ENCODE measurements around the gene BEGAIN.

BEGAIN gene

DNA sequence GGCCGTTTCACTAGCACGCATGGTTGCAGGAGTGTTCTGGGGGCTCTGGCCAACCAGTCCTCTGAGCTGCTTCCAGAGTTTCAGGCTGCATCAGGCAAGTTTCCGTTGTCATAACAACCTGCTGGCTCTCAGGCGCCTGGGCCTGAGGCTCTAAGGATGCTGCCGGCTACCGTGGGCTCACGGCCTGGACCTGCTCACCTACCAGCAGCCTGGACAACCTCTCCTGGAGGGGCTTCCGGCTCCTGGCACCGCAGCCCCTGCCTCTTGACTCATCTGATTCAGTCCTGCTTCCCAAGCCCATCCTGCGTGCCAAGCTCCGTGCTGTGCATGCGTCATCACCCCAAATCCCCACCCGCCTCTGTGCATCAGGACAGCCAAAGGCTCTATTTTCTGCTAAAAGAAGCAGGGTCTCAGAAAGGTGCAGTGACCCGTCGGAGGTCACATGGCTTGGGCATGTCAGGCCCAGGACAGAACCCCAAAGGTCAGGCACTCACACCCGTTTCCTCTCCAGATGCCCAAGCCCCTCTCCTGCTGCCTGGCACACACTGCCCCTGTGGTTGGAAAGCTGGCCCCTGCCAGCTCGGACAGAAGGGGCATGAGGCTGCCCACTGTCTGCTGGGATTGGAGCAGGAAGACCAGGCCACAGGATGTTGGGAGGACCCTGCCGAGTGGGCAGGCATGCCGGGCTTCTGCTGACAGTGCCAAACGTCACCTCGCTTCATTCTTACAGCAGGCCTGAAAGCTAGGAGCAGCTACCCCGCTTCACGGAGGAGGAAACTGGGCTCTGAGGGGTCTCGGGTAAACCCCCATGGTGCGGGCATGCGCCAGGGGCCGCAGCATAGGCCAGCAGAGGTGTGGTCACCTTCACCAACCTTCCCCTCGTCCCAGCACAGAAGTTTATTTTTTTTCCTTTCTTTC is 5.7 kb downstream of the BEGAIN start:
- peak; percentile 5 for DNase-seq

DNA sequence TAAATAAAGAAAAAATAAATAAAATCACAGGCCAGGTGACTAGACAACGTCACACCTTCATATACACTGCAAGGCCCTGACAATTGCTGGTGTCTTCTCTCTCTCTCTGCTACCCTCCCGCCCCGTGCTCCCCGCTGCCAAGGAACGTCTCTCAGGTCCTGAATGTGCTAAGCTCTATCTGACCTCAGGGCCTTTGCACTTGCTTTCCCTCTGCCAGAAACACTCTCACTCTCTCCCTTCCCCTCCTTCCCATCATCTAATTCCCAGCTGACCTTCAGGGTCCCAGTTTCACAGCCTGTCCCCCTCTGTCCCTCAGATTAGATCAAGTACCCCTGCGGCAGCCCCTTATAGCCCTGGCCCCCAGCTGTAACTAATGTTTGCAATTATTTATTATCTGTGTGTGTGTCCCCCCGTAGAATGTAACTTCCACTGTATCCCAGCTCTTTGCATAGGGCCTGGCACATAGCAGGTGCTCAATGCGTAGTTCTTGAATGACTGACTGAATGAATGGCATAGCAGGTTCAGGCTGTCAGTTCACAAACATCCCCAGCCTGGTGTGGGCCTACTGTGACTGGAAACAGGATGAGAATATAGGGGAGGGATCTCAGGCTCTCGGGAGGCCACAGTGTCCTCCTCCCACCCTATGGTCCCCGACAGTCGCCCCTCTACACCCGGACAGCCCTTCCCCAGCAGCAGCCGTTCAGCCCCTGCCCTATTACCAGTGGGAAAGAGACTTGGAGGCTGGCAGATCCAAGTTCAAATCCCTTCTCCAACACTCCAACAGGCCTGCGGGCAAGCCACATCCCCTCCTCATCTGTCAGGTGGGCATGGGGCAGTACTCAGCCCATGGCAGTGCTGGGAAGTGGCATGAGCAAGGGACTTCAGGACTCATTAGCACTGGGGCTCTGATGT is 6.6 kb downstream of the BEGAIN start:
- peak; percentile 1 for DNase-seq

DNA sequence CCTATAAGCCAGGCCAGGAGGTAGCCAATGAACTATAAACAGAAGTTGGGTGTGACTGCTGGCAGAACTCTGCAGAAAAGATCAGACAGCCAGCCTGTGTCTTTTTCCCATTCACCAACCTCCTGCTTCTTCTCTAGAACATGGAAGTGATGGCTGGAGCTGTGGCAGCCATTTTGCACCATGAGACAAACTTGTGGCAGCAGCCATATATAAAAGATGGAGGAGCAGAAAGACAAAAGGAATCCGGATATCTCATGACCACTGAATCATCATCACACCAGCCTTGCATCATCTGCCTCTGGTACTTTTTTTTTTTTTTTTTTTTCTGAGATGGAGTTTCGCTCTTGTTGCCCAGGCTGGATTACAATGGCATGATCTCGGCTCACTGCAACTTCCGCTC is 8.7 kb downstream of the BEGAIN start:
- DNase-seq = no peak

DNA sequence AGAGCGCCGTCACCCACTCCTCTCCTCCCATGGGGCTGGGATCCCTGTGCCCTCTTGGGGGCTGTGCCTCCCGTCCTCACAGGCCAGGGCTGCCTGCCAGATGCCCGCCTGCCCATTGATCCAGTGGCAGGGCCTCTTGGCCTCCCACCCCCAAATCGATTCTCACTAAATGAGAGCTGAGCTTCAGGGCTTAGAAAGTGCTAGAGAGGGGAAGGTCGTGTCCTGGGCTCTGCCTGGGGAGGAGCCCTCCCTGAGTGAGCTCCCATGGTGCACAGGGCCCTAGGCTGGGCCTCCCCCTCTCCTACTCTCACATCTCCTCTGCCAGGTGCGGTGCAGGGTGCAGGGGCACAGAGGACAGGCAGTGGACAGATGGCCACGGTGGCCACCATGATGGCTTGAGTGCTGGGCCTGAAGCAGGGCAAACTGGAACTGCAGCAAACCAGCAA is 9.2 kb downstream of the BEGAIN start:
- DNase-seq = peak; percentile 3

DNA sequence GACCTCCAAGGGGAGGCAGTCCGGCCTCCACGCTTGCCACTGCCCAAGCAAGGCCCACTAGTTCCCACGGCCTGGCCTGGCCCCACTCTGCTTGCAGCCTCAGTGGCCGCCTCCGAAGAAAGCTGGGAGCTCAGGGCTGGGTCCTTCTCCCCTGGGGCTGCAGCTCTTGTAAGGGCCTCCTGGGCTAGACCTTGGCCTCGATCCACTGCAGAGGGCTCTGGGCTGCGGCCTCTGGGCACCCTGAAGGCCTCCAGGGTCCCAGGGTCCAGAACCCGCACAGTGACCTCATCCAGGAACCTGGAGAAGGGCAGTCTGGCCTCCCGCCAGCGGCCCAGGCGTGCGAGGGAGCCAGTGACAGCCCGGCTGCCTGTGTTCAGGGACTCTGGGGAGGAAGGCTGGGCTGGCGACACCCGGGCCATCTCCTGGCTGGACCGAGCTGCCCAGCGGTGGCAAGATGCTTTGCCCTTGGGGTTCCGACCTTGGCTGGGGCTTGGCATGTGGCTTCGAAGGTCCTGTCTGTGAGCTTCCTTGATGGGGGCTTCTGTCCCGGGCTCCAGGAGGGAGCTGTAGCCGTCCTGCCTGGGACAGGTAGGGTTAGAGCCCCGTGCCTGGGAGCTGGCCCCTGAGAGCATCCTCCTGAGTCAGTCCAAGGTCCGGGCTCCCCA is 9.8 kb downstream of the BEGAIN start:
- DNase-seq = peak; percentile 8

DNA sequence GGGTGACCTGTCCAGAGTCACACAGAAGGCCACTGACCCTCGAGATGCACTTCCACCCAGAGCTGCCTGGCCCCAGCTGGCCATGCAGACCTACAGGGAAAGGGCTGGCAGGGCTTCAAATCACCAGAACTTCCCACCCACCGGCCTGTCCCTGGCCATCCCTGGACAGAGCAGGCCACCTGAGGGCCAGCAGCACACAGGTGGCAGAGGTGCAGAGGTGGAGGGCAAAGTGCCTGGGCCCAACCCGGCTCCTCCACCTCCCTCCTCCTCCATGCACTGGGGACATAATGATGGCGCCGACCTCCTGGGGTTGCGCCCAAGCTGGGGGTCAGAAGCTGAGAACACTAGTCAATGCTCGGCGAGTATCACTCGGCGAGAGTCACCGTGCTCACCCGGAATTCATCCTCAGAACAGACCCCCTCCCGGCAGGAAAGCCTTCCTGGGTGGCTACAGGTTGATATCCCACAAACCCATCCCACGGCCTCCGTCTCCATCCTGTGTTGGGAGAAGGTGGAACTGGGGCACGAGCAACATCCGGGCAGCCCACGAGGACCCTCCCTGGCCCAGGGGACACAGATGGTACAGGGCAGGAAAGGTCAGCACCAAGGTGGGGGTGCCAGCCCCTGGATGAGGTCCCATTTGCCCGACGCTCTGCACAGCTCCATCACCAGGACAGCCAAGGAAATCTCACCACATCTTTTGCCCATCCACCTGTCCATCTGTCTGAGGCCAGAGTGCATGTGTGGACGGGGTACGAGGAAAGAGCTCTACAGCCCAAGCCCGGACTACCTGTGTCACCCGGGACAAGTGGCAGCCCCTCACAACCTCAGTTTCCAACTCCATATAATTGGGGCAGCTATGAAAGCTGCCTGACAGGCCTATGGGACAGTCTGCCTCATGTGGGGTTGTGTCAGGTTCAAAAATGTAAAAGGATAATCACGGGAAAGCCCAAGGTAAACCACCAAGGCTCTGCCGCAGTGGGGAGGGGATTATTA is 10.8 kb downstream of the BEGAIN start:
- no peak for DNase-seq

DNA sequence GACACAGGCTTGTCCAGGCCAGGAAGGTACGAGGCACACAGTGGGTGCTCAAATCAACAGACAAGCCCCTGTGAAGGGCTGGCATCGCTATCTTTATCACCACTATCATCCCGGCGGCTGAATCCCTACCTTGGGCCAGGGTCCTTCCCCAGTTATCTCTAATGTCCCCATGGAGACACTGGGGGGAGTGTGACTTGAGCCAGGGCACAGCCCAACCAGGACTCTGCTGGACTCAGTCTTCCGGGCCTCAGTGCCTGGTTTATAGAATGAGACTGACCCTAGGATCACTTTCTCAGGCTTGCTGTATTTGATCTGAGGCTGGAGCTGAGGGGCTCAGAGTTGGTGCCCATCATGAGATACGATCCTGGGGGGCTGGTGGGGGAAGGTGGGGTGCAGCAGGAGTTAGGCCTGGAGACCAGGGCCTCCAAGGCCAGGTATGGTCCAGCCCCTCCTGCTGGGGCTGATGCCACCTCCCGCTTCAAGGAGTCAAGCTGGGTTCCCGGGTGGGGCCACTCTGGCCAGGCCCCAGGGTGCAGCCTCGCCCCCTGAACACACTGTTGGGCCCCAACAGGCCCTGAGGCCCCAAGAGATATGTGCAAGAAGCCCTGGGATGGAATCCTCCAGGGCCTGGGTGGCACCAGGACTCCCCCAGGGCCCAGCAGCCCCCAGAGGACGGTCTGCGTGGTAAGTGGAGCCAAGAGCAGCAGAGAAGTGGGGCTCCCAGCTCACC is 11.8 kb downstream of the BEGAIN start:
- DNase-seq = no peak

DNA sequence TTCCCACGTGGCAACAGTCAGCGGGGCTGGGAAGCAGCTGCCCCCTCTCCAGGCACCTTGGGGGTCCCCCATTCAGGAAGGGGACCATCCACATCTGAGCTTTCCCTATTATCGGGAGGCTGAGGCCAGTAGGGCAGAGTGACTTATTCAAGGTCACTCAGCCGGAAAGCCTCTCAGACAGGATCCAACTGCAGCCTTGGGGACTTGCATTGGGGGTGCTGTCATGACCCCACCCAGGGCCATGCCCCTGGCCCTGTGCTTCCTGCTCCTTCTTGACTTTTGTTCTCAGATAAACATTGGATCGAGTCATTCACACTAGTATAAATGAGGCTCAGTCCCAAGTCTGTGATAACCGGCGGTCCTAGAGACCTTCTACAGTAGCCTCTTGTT is 12.6 kb downstream of the BEGAIN start:
- no peak for DNase-seq

DNA sequence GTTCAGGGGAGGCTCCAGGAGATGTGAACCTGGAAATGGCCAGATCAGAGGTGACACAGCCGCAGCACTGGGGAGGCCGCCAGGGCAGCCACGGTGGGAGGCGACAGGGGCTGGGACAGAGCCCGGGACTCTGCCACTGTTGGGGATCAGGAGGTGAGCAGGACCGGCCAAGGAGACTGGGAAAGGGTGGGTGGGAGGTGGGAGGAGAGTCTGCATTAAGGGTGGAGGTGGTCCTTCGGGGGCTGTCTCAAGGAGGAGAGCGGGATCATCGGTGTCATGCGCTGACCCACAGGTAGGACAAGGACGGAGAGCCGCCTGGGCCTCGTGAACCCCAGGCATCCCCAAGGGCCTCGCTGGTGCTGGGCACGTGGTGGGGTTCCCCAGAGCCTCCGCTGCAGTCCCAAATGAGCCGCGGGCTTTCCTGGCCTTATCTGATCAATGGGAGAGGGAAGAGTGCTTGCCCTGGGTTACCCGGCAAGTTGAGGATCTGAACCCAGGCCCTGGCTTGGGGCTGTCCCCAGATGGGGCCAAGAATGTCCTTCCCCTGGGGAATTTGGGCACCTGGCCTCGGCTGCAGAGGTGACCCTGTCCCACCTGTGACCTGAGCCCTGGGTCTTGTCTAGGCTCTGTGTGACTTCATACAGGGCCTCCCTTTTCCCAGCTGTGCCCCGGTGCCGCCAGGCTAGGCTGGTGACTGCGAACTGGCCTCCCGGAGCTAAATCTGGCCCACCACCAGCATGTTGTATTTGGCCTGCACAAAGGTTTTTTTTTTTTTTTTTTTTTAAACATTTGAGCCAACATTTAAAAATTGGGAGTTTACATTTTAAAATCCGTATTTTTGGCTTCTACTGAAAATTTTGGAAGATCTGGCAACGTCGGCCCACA is 13.2 kb downstream of the BEGAIN start:
- DNase-seq = no peak

DNA sequence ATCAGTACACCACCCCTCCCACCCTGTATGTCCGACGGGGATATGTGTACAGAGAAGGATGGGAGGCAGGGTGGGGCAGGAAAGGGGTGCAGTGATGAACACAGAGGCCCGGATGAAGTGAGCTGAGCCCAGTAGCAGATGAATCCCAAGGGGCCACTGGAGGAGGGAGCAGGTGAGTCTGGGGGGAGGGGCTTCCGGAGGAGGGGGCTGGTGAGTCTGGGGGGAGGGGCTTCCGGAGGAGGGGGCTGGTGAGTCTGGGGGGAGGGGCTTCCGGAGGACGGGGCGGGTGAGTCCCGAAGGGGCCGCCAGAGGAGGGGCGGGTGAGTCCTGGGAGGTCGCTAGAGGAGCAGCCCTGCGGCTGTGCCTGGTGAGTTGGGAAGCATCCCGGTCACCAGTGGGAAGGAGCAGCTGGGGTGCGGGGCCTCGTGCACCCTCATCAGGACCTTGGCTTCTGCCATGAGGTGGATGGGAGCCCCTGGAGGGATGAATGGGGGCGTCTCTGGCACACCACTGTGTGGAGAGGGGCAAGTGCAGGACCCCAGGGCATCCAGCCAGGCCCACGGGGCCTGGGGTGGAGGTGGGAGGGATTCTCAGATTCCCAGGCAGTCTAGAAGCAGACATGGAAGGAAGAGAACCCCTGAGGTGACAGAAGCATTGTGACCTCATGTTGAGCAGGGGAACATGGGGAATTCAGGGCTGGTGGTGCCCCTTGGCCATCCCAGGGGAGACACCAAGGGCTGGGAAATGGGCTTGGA is 14.0 kb downstream of the BEGAIN start:
- DNase-seq = no peak

DNA sequence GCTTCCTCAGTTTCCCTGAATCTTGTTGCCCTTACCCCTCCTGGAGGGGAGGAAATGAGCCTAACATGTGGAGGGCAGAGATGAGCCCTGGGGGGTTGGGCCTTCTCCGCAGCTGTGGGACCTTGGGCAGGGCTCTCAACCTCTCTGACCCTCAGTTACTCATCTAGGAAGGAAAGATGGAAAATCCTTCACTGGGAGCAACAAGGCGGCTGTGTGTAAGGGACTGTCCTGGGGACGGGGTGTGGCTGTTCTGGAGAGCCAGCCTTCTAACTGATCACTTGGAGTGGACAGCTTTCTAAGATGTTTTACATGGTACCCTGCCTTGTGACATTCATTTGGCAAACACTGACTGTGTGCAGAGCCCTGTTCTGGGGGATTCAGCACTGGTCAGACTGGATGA is 14.7 kb downstream of the BEGAIN start:
- no peak for DNase-seq

DNA sequence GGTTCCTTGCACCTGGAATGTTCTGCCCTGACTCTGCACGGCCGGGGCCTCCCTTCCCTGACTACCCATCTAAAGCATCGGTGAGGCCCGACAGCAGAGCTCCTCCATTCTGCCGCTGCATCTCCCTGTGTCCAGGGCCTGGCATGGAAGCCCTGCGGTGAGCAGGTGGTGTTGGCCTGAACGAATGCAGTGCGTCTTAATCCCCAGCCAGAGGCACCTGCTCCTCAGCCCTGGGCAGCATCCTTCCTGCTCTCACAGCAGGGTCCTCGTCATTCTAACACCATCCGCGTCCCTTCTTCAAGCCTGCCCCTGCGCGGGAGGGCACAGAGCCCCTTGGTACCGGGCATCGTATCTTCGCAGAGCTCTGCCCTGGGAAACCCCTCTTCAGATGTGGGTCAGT is 15.4 kb downstream of the BEGAIN start:
- no peak for DNase-seq

DNA sequence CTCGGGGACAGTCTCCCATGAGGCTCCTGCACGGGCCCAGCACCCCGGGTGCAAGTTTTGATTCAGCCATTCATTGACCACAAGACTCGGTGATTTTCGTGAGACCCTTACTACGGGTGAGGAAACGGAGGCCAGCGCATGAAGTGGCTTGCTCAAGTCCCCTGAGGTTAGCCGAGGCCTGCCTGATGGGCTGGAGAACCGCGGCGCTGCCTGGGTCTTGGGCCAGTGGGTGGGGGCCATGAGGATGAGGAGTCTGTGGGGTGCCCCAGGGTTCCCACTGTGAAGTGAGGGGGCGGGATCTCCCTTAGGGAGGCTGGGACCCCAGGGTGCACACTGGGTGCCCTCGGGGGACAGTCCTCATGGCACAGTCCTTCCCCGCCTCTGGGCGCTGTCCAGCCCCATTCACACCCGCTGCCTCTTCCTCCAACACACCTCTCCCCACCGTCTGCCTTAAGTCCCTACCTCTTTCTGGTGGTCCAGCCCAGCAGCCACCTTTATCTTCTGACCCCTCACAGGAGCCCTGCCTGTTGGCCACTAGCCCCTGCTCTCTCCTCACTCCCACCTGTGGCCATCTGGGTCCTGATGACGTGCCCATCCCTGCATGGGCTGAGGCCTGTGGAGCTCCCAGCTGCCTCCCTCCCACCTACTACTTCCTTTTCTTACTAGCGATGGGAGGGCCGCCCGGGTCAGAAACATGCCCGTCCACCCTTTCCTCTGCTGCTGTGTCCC is 16.3 kb downstream of the BEGAIN start:
- DNase-seq = no peak

DNA sequence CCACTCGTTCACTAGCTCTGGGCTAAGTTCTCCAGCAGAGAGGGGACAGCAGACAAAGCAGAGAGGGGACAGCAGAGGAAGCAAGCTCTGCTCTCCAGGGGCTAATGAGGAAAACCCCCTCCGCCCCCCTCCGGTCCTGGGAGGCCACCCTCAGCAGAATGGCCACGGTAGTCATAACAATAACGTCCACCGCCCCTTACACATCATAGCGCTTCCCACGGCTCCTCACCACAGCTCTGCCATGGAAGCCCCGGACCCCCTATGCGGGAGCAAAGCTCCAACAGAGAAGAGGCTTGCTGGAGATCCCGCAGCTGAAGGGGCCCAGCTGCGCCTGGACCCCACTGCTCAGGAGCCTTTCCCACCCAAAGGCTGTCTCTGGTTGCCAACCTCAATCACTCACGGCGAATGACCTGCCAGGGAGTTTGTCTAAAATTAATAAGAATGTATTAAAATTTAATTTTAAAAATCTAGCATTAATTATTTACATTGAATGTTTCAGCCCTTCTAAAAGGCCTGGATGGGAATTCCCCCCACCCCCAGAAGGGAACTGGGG is 17.4 kb downstream of the BEGAIN start:
- no peak for DNase-seq

DNA sequence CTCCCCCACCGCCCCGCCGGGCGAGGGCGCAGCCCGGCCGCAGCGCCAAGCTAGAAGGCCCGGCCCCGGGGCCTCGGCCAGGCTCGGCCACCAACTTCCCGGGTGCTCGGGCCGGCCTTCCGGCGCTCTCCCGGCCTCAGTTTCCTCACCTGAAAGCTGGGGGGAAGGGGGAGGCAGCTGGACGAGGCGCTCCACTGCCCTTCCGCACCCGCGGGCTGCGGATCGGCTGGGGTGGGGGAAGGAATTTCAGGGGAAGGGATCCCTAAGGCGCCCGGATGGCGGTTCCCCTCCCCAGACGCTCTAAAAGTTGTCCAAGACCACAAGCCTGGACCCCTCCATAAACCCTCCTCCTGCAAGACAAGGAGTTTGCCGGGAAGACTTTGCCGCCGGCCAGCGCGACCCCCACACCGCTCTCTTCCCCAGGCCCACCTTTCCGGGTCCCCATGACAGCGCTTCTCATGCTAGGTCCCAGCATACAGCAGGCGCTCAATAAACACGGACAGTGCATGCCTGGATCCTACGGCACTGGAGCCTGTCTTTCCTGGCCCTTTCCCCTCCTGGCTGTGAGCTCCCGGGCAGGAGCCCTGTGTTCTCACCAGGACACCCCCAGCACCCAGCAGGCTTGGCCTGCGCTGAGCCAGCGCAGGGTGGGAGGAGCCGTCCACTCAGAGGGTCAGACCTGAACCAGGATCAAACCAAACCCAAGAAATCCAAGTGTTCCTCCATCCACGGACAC is 18.1 kb downstream of the BEGAIN start:
- no peak for DNase-seq

DNA sequence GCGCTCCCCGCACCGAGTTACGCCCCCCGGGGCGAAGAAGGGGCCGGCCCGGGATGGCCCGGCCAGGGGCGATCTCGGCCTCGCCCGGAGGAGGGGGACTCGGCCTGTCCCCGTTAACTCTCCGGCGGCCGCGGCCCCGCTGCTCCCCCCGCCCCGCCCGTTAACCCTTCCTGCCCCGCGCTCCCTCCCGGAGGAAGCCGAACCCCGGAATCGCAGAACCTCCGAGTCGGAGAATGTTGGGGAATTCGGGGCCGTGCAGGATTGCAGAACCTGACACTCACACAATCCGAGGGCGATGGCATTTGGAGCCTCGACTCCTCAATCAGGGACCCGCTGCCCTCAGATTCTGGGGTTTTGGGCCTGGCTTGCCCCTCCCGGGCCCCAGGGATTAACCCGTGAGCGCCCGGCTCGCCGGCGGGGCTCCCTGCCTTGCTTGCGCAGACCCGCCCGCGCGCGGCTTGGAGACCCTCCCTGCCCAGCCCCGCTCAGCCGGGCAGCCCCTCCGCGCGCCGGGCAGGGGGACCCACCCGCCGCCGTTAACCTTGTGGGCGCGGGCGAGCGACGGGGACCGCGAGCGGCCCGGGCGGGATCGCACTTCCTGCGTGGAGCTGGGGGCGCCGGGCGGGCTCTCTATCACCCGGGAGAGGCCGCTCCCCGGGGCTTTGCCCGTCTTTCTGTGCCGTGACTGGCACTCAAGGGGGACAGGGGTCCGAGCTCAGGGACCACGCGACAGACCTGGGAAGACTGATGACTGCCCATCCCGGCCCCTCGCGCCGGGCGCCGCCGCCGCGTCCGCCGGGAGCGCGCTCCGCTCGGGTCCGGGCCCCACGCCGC is 18.8 kb downstream of the BEGAIN start:
- DNase-seq = no peak

DNA sequence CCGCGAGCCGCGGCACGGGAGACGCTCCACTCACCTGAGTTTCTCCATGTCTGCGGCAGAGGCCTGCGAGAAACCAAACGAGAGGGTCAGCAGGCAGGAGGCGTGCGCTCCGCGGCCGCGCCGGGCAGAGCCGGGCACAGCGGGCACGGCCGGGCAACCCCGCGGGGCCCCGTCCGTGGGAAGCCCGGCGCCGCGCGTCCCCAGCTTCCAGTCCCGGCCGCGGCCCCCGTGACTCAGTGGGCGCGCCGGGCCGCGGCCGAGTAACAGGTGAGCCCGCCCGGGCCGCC is 19.4 kb downstream of the BEGAIN start:
- DNase-seq = no peak

All from activated naive CD4-positive, alpha-beta T cell treated with anti-CD3 and anti-CD28 coated beads, Interleukin-2, amount 50 U/mL, for 16 hours (primary cell).